Activated CD4-positive, alpha-beta T cell treated with anti-CD3 and anti-CD28 coated beads, Interleukin-2, amount 10 ng/mL, durations not matched to agents 24 days and 14 days (primary cell): ENCODE measurements around the gene KAZALD1. TPM values are rescaled to one million over a fixed set of nuclear protein-coding genes. Genes with fewer than 3 reads are reported as not detected.

Experiments used
- DNase-seq: peaks from one replicate; pipeline ENCODE4 v3.0.0; 2022
- H3K27ac Mint-ChIP-seq: one replicate; pipeline ENCODE4 v1.8.0; 2022; ENCODE audit warnings: mild to moderate bottlenecking, mixed read lengths
- H3K27me3 Mint-ChIP-seq: one replicate; pipeline ENCODE4 v1.8.0; 2022; ENCODE audit warnings: mixed read lengths
- H3K36me3 Mint-ChIP-seq: one replicate; pipeline ENCODE4 v1.8.0; 2022; ENCODE audit warnings: low read depth, mild to moderate bottlenecking, mixed read lengths
- H3K4me1 Mint-ChIP-seq: one replicate; pipeline ENCODE4 v1.8.0; 2021; ENCODE audit warnings: mixed read lengths
- H3K4me3 Mint-ChIP-seq: one replicate; pipeline ENCODE4 v1.8.0; 2022; ENCODE audit warnings: mild to moderate bottlenecking, moderate library complexity, mixed read lengths
- H3K9me3 Mint-ChIP-seq: one replicate; pipeline ENCODE4 v1.8.0; 2021; ENCODE audit warnings: mixed read lengths
- intact Hi-C: fragments of 100-400 bp; cut with micrococcal nuclease; formaldehyde crosslinking; loops from one replicate; pipeline ENCODE4 v1.15.1; 2023
- total RNA-seq: library from RNA; stranded (reverse); gene quantifications from 2 replicates; pipeline ENCODE4 v1.2.3, GENCODE V29; 2022

The KAZALD1 gene, protein sequence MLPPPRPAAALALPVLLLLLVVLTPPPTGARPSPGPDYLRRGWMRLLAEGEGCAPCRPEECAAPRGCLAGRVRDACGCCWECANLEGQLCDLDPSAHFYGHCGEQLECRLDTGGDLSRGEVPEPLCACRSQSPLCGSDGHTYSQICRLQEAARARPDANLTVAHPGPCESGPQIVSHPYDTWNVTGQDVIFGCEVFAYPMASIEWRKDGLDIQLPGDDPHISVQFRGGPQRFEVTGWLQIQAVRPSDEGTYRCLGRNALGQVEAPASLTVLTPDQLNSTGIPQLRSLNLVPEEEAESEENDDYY
- total RNA-seq, result 0.78 and 0.79 TPM in 2 replicates

- Mint-ChIP-seq H3K4me3 (peak within 1 kb of the TSS; percentile 84), H3K27ac (peak within 1 kb of the TSS; percentile 96), H3K4me1 (peaks cover 36% of the 10 kb centered on the region), H3K9me3 (no peaks in the 10 kb centered on the region), H3K27me3 (peaks cover 39% of the 10 kb centered on the region), H3K36me3 (peaks cover 2% of the 10 kb centered on the region)
- intact Hi-C loops, result loop anchor here (5.0 to 10.0 kb wide), 3 partner anchors 81 to 1441 kb away; partner anchors contain the start of genes ACTR1A, HPS6 and SUFU
- DNase-seq, result peak; percentile 62
Observed at GRCh38 chr10:101061624-101062231, at the start of gene KAZALD1. Gene KAZALD1, plus strand, starts transcription at chr10:101061989. Its CDS starts 604 bp downstream, at chr10:101062593.

- Mint-ChIP-seq H3K4me3 (no peak overlapping the region), H3K27ac (peak overlapping the region; percentile 81), H3K4me1 (peaks cover 26% of the 10 kb centered on the region), H3K27me3 (peaks cover 28% of the 10 kb centered on the region), H3K36me3 (no peaks in the 10 kb centered on the region), H3K9me3 (no peaks in the 10 kb centered on the region)
- intact Hi-C loops, result loop anchor here (1.0 kb wide), 2 partner anchors 14 to 19 kb away; partner anchors contain the start of genes PDZD7 and SFXN3
- DNase-seq, result peak; percentile 92
Observed at GRCh38 chr10:101012525-101013364, 49.0 kb upstream of the KAZALD1 start.

GRCh38 chr10:101013365-101013825, 48.4 kb upstream of the KAZALD1 start:
- Mint-ChIP-seq H3K27me3 (peaks cover 32% of the 10 kb centered on the region), H3K36me3 (no peaks in the 10 kb centered on the region), H3K4me1 (peaks cover 27% of the 10 kb centered on the region), H3K4me3 (no peak overlapping the region), H3K27ac (peak overlapping the region; percentile 81), H3K9me3 (no peaks in the 10 kb centered on the region)
- no peak for DNase-seq
- intact Hi-C loops, result loop anchor here (1.0 kb wide), 2 partner anchors 15 to 18 kb away; partner anchors contain the start of genes PDZD7 and SFXN3

DNA sequence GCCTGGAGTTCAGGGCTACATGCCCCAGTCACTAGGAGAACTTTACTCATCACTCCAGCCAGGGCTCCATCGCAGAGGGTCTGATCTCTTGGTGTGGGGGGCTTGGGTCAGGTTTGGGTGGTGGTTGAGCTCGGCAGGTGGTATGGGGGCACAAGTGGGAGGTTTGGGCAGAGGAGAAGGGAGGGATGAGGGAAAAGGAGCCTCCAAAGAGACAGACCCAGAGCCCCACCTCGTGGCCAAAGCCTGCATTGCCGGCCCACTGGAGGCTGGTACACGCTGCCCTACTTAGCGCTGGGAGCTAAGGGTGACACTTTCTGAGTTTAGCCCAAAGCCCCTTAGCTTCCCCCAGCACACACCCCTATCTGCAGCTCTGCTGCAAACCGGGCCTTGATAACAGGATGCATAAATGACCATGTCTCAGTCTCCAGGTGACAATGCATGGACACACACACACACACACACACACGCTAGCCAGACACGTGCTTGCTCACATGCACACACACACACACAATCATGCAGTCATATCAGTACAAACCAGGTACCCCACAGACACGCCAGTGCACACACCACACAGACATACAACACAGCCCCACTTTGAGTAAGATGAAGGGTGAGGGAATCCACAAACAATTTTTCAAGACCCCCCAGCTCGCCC, 47.4 kb upstream of the KAZALD1 start:
- Mint-ChIP-seq H3K4me3 (no peak overlapping the region), H3K36me3 (no peaks in the 10 kb centered on the region), H3K9me3 (no peaks in the 10 kb centered on the region), H3K4me1 (peaks cover 29% of the 10 kb centered on the region), H3K27ac (peak overlapping the region; percentile 57), H3K27me3 (peaks cover 37% of the 10 kb centered on the region)
- intact Hi-C loops, result loop anchor here (1.0 kb wide), 1 partner anchor 45 kb away; the partner anchor contains the start of gene SEMA4G
- DNase-seq, result peak; percentile 94

DNA sequence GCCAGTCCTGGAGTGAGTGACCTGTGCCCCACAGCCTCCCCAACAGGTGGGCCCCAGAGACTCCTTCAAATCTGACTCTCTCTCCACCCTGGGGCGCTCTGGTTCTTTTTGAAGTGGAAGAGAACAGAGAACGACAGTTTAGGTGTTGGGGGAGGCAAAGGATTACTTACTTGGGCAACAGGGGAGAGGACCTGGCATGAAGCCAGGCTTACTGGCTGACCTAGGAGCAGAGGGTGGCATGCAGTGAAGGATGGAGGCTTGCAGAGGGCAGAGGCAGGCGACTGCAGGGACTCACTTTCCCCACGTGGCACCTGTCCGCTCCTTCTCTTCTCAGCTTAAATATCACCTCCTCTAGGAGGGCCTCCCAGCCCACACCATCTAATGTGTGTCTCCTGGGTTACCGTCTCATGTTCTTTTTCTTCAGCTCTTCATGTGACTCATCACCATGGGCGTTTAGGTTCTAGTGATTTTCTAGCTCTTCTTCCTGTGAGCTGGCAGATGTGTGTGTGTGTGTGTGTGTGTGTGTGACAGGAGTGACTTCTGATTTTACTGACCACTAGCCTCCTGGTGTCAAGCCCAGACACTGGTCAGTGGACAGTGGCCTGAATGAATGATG, 46.7 kb upstream of the KAZALD1 start:
- Mint-ChIP-seq H3K4me3 (no peak overlapping the region), H3K27ac (no peak overlapping the region), H3K27me3 (peaks cover 40% of the 10 kb centered on the region), H3K36me3 (no peaks in the 10 kb centered on the region), H3K4me1 (peaks cover 30% of the 10 kb centered on the region), H3K9me3 (no peaks in the 10 kb centered on the region)
- DNase-seq, result no peak
- intact Hi-C loops, result loop anchor here (1.0 kb wide), 1 partner anchor 46 kb away; the partner anchor contains the start of gene SEMA4G

DNA sequence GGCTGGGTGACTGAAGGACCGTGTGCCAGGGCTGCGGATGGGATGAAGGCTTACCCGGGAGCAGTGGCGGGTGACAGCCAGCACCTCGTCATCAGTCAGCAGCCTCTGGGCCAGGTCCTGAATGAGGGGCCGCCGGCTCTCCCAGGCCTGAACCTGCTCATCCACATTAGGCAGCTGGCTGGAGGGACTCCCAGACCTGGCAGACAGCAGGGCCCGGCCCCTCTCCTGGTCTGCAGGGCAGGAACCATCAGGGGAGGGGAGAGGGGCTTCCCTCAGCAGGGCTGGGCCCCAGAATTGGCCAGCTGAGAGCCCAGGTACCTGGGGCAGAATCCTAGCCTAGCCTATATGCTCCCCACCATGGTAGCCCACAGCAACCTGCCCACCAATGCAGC, 46.2 kb upstream of the KAZALD1 start:
- Mint-ChIP-seq H3K27me3 (peaks cover 42% of the 10 kb centered on the region), H3K27ac (no peak overlapping the region), H3K4me3 (no peak overlapping the region), H3K36me3 (no peaks in the 10 kb centered on the region), H3K9me3 (no peaks in the 10 kb centered on the region), H3K4me1 (peaks cover 30% of the 10 kb centered on the region)
- no peak for DNase-seq
- intact Hi-C loops, result no loop called here

GRCh38 chr10:101016814-101017213, 45.0 kb upstream of the KAZALD1 start:
- intact Hi-C loops, result no loop called here
- H3K36me3 Mint-ChIP-seq, result no peaks in the 10 kb centered on the region
- no peak overlapping the region for H3K4me3 Mint-ChIP-seq
- H3K27me3 Mint-ChIP-seq, result peaks cover 46% of the 10 kb centered on the region
- H3K4me1 Mint-ChIP-seq, result peaks cover 30% of the 10 kb centered on the region
- H3K27ac Mint-ChIP-seq, result no peak overlapping the region
- no peaks in the 10 kb centered on the region for H3K9me3 Mint-ChIP-seq
- DNase-seq, result no peak

DNA sequence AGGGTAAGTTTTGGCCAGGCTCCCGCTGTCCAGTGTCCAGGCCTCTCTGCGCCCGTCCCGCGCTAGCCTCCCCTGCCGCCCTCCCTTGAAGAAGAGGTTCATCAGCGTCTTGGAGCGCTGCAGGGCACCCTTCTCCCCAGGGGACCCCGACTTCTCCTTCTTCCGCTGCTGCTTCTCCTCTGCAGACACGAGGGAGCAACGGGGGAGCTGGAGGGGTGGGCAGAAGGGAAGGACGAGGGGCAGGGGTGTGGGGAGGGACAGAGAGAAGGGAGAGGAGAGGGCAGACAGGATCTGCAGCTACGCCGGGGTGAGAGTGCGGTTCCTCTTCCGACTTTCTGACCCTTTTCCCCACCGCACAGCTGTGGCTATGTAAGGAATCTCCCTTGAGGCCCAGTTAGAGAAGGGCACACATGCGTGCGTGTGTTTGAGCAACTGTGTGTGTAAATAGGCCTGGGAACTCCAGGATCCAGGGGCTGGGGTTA, 43.6 kb upstream of the KAZALD1 start:
- intact Hi-C loops, result no loop called here
- H3K4me1 Mint-ChIP-seq, result peaks cover 23% of the 10 kb centered on the region
- no peak for DNase-seq
- no peak overlapping the region for H3K27ac Mint-ChIP-seq
- H3K27me3 Mint-ChIP-seq, result peaks cover 43% of the 10 kb centered on the region
- no peaks in the 10 kb centered on the region for H3K36me3 Mint-ChIP-seq
- no peak overlapping the region for H3K4me3 Mint-ChIP-seq
- H3K9me3 Mint-ChIP-seq, result no peaks in the 10 kb centered on the region

DNA sequence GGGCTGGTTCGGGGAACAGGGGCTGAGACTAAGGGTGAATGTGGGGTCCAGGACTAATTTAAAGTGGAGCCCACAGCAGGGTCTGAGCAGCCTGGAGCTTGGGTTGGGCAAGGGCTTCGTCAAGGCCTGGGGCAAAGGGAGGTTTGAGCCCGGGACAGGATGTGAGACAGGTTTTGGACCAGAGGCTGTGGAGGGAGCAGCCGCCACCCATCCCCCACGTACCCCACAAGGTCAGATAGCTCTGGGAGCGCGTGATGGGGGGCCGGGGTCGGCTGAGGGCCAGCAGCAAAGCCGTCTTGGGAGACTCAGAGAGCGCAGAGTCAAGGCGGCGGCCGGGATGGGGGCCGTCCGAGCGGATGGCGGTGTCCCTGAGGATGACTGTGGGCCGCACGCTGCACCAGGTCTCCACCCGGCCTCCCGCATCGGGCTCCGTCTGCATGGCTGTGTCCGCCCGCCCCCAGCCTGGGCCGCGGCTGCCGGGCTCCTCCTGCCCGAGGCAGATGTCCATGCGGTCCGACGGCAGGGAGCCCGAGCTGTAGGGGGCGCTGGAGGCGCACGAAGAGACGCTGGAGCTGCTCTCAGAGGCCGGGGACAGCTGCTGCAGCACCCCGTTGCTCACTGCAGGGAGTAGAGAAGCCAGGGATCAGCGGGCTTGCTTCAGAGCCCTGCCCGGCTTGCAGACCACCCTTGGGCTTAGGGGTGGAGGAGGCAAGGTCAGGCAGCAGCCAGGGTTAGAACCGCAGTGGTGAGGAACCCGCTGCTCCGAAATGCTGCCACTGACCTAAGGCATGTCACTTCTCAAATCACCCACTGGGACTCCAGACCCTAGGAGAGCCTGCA, 43.0 kb upstream of the KAZALD1 start:
- intact Hi-C loops, result loop anchor here (1.0 kb wide), 1 partner anchor 49 kb away; no protein-coding TSS in a partner anchor
- Mint-ChIP-seq H3K27ac (no peak overlapping the region), H3K4me1 (peaks cover 21% of the 10 kb centered on the region), H3K9me3 (no peaks in the 10 kb centered on the region), H3K27me3 (peaks cover 41% of the 10 kb centered on the region), H3K4me3 (no peak overlapping the region), H3K36me3 (no peaks in the 10 kb centered on the region)
- DNase-seq, result peak; percentile 94

GRCh38 chr10:101019440-101019703, 42.4 kb upstream of the KAZALD1 start:
- DNase-seq, result no peak
- Mint-ChIP-seq H3K9me3 (no peaks in the 10 kb centered on the region), H3K36me3 (no peaks in the 10 kb centered on the region), H3K27ac (no peak overlapping the region), H3K27me3 (peaks cover 38% of the 10 kb centered on the region), H3K4me1 (peaks cover 17% of the 10 kb centered on the region), H3K4me3 (no peak overlapping the region)
- intact Hi-C loops, result loop anchor here (1.0 kb wide), 1 partner anchor 49 kb away; no protein-coding TSS in a partner anchor

DNA sequence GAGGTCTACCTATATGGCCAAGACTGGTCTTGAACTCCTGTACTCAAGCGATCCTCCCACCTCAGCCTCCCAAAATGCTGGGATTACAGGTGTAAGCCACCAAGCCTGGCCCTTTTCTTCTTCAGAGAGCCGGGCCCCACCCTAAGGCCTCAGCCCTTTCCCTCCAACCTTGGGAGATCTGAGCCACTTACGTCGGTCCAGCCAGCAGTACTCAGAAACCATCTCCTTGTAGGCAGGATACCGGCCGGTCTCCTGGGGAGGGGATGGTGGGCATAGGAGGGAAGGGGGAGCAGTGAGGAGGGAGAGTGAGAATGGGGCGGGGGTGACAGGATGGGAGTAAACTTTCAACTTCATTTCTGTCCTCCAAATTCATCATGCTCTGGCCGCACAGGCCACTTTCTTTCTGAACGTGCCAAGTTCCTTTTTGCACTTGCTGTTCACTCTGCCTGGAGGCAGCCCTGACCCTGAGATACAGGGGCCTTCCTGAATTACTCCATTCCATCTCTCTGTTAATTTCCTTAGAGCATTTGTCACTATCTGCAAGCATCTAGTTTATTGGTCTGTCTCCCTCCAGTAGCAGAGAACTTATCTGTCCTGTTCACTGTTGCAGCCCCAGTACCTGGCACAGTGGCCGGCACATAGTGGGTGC, 41.2 kb upstream of the KAZALD1 start:
- Mint-ChIP-seq H3K4me3 (no peak overlapping the region), H3K27ac (no peak overlapping the region), H3K9me3 (no peaks in the 10 kb centered on the region), H3K27me3 (peaks cover 36% of the 10 kb centered on the region), H3K36me3 (no peaks in the 10 kb centered on the region), H3K4me1 (peaks cover 6% of the 10 kb centered on the region)
- intact Hi-C loops, result no loop called here
- no peak for DNase-seq

DNA sequence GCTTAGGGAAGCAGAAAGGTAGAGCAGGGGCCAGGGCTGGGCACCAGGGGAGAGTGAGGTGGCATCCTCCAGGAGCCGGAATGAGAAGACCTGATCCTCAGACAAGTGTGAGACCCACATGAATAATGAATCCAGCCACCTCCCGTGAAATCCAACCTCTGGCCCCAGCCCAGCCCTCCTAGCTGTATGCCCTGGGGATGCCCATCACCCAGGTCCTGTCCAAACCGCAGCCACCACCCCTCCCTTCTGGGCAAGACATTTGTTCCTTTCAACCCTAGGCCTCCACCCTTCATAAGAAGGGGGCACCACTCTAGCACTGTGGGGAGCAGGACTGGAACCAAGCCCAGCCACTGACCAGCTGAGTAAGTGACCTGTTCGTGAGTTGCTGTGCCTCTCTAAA, 40.5 kb upstream of the KAZALD1 start:
- H3K36me3 Mint-ChIP-seq, result no peaks in the 10 kb centered on the region
- H3K27ac Mint-ChIP-seq, result no peak overlapping the region
- H3K4me3 Mint-ChIP-seq, result no peak overlapping the region
- no peaks in the 10 kb centered on the region for H3K9me3 Mint-ChIP-seq
- H3K4me1 Mint-ChIP-seq, result peaks cover 6% of the 10 kb centered on the region
- DNase-seq, result no peak
- intact Hi-C loops, result no loop called here
- H3K27me3 Mint-ChIP-seq, result peaks cover 32% of the 10 kb centered on the region
